A549 (cell line): ENCODE data around the gene UCP1. TPM values are rescaled to one million over a fixed set of nuclear protein-coding genes. Genes with fewer than 3 reads are reported as not detected.

Experiments
- ATAC-seq, 2 experiments: fragments of 200-7000 bp in 1 of 2; fragments of >200 bp in 1 of 2; cut with Nextera tagmentation in 1 of 2; cut with Tn5 transposase in 1 of 2; 3 replicates each; pipeline versions ENCODE4 v1.8.0 to v1.9.1; 2018 to 2020; ENCODE audit warnings: mild to moderate bottlenecking in 1 of 2, moderate library complexity in 1 of 2
- CTCF ChIA-PET: fragments of 300-600 bp; sonication (Branson Sonifier 250); formaldehyde crosslinking; extraction: SDS; loops from one replicate; lab custom pipeline; 2021; ENCODE audit warnings: antibody characterized with exemption, inconsistent platforms; lab: Yijun Ruan, JAX
- POLR2A ChIA-PET: fragments of 350-600 bp; formaldehyde crosslinking; extraction: SDS; loops from one replicate; lab custom pipeline; 2021; ENCODE audit warnings: antibody characterized with exemption, inconsistent platforms; lab: Yijun Ruan, JAX
- DNase-seq, 2 experiments: peaks; one replicate each; pipeline versions ENCODE4 v3.0.0 to v3.0.0-alpha.2; 2011 to 2016; ENCODE audit warnings: low read depth in 1 of 2, low spot score in 1 of 2
- FAIRE-seq: peaks from 2 replicates; lab custom pipeline; 2011; peaks lifted over from hg19 to GRCh38; lab: Jason Lieb, UNC
- H3K27ac ChIP-seq, 2 experiments: fragments of >200 bp; sonication (Bioruptor Twin); formaldehyde crosslinking; 3 replicates each; pipeline ENCODE4 v1.5.1; 2016 to 2017
- H3K4me1 ChIP-seq: fragments of >200 bp; sonication (Bioruptor Twin); formaldehyde crosslinking; 3 replicates; pipeline ENCODE4 v1.6.1; 2016
- H3K4me2 ChIP-seq: fragments of >200 bp; sonication (Bioruptor Twin); formaldehyde crosslinking; 3 replicates; pipeline ENCODE4 v1.6.1; 2016
- H3K4me3 ChIP-seq: fragments of >200 bp; sonication (Bioruptor Twin); formaldehyde crosslinking; 3 replicates; pipeline ENCODE4 v1.5.1; 2016
- H3K9me3 ChIP-seq: fragments of >200 bp; sonication (Bioruptor Twin); formaldehyde crosslinking; 3 replicates; pipeline ENCODE4 v1.6.1; 2016
- CEBPB ChIP-seq, 2 experiments: fragments of >200 bp in 1 of 2; sonication (Bioruptor Twin) in 1 of 2; formaldehyde crosslinking in 1 of 2; IDR thresholded peaks; 2 replicates each; pipeline ENCODE4 v1.6.1; 2012 to 2016
- CHD4 ChIP-seq: fragments of 200-600 bp; sonication (generic); IDR thresholded peaks from 2 replicates; pipeline ENCODE4 v1.6.1; 2016; ENCODE audit warnings: antibody characterized with exemption, mild to moderate bottlenecking, borderline replicate concordance
- CTCF ChIP-seq: fragments of >200 bp; sonication (Bioruptor Twin); formaldehyde crosslinking; IDR thresholded peaks from 3 replicates; pipeline ENCODE4 v1.5.1; 2016
- EHMT2 ChIP-seq: fragments of 200-600 bp; sonication (generic); IDR thresholded peaks from 2 replicates; pipeline ENCODE4 v1.6.1; 2016; ENCODE audit warnings: antibody characterized with exemption, low read depth, mild to moderate bottlenecking, moderate library complexity
- HEYL ChIP-seq: fragments of 250-450 bp; sonication (Bioruptor Pico); IDR thresholded peaks from 2 replicates; pipeline ENCODE4 v1.8.0; 2021; ENCODE audit warnings: mild to moderate bottlenecking, moderate library complexity
- HMGXB4 ChIP-seq: fragments of 250-450 bp; sonication (Bioruptor Pico); IDR thresholded peaks from 2 replicates; pipeline ENCODE4 v1.5.0; 2021; ENCODE audit warnings: mild to moderate bottlenecking, moderate library complexity, borderline replicate concordance
- JUN ChIP-seq, 2 experiments: fragments of >200 bp; sonication (Bioruptor Twin); formaldehyde crosslinking; IDR thresholded peaks; 2 replicates in 1 of 2; 3 replicates in 1 of 2; pipeline ENCODE4 v1.6.1; 2016 to 2017
- JUNB ChIP-seq: fragments of >200 bp; sonication (Bioruptor Twin); formaldehyde crosslinking; IDR thresholded peaks from 2 replicates; pipeline ENCODE4 v1.6.1; 2016
- KDM1A ChIP-seq: fragments of 200-600 bp; sonication (generic); IDR thresholded peaks from 2 replicates; pipeline ENCODE4 v1.6.1; 2016; ENCODE audit warnings: low read depth, mild to moderate bottlenecking
- KDM5A ChIP-seq: fragments of 200-600 bp; sonication (generic); IDR thresholded peaks from 2 replicates; pipeline ENCODE4 v1.6.1; 2016; ENCODE audit warnings: antibody characterized with exemption, mild to moderate bottlenecking
- MAFK ChIP-seq: fragments of 450-650 bp; IDR thresholded peaks from 2 replicates; pipeline ENCODE4 v1.6.1; 2014; ENCODE audit not compliant: partially characterized antibody
- NPAS2 ChIP-seq: fragments of 250-450 bp; sonication (Bioruptor Pico); IDR thresholded peaks from 2 replicates; pipeline ENCODE4 v1.8.0; 2022; ENCODE audit warnings: mild to moderate bottlenecking, moderate library complexity, borderline replicate concordance
- RCOR1 ChIP-seq: fragments of 150-350 bp; IDR thresholded peaks from 2 replicates; pipeline ENCODE4 v1.6.1; 2014; ENCODE audit warnings: antibody characterized with exemption, low read length, low read depth
- RNF2 ChIP-seq: fragments of 200-600 bp; sonication (generic); IDR thresholded peaks from 2 replicates; pipeline ENCODE4 v1.6.1; 2016; ENCODE audit warnings: low read depth, mild to moderate bottlenecking, antibody characterized with exemption, moderate library complexity, borderline replicate concordance
- SMC3 ChIP-seq: fragments of >200 bp; sonication (Bioruptor Twin); formaldehyde crosslinking; IDR thresholded peaks from 3 replicates; pipeline ENCODE4 v1.6.1; 2018; ENCODE audit warnings: inconsistent platforms
- SREBF2 ChIP-seq: fragments of 450-650 bp; IDR thresholded peaks from 2 replicates; pipeline ENCODE4 v1.6.1; 2014; ENCODE audit warnings: mild to moderate bottlenecking, moderate library complexity
- TFCP2L1 ChIP-seq: fragments of 250-450 bp; sonication (Bioruptor Pico); IDR thresholded peaks from 2 replicates; pipeline ENCODE4 v1.5.0; 2021; ENCODE audit warnings: mild to moderate bottlenecking
- USF2 ChIP-seq: fragments of 450-650 bp; IDR thresholded peaks from 2 replicates; pipeline ENCODE4 v1.6.1; 2014; ENCODE audit warnings: antibody characterized with exemption
- WGBS: methylation state at CpG from one replicate; pipeline ENCODE4 v1.1.6; 2017; ENCODE audit errors: missing lambda C conversion rate; 5-methylcytosine and 5-hydroxymethylcytosine counted together
- polyA plus RNA-seq, 4 experiments: library from polyadenylated mRNA; depleted of rRNA in 3 of 4; stranded (reverse); fragments of >200 nt; fragmentation: RNase III in 1 of 4; extraction: RNeasy Plus Mini Kit Qiagen cat#74134 plus additional on column Dnase treatment in 1 of 4; gene quantifications; 2 replicates in 3 of 4; 3 replicates in 1 of 4; pipeline ENCODE4 v1.2.3, GENCODE V29; 2011 to 2017

Gene UCP1
- polyA plus RNA-seq, 2 of the 4 experiments (the other 2 are of a cell fraction), result 0.13 TPM; not detected in 1

GRCh38 chr4:140584439-140584838 is 15.7 kb upstream of the UCP1 start:
- H3K4me1 ChIP-seq, result no peaks in the 10 kb centered on the region
- H3K4me2 ChIP-seq, result no peak overlapping the region
- TF ChIP-seq RNF2 (no peak), JUNB (no peak), USF2 (no peak), SREBF2 (no peak), EHMT2 (no peak), CHD4 (no peak), JUN (IDR thresholded peaks at IDR 0.05) (no peak)
- POLR2A ChIA-PET, result no interaction called here
- no peak overlapping the region for H3K27ac ChIP-seq
- no peak for ATAC-seq
- FAIRE-seq, result no peak
- CTCF ChIA-PET, result interaction anchor here (1.2 kb wide), 1 partner anchor 266 kb away, joined by 3 read pairs; no protein-coding TSS in a partner anchor
- no peak overlapping the region for H3K4me3 ChIP-seq
- no peaks in the 10 kb centered on the region for H3K9me3 ChIP-seq
- WGBS, result 9% methylated on average over 1 of the region's 1 CpG
- no peak for DNase-seq

- FAIRE-seq, result no peak
- POLR2A ChIA-PET, result no interaction called here
- WGBS, result 13% methylated on average over 3 of the region's 3 CpGs
Measured at GRCh38 chr4:140581078-140581477, 12.3 kb upstream of the UCP1 start.

More at GRCh38 chr4:140581078-140581477, 12.3 kb upstream of the UCP1 start:
- no peak overlapping the region for H3K4me3 ChIP-seq
- no peak overlapping the region for H3K27ac ChIP-seq
- H3K4me2 ChIP-seq, result no peak overlapping the region
- TF ChIP-seq EHMT2 (no peak), RCOR1 (no peak), JUNB (no peak), SMC3 (no peak), NPAS2 (CRISPR knock-in tag) (no peak), HEYL (no peak), KDM1A (no peak), KDM5A (no peak), USF2 (no peak), CTCF (no peak), CEBPB (IDR thresholded peaks at IDR 0.05) (no peak), MAFK (no peak), TFCP2L1 (CRISPR knock-in tag) (no peak), HMGXB4 (CRISPR knock-in tag) (no peak)
- TF ChIP-seq, all 56 proteins: peak for 0
- Histone ChIP-seq H3K9me3 (no peaks in the 10 kb centered on the region), H3K4me1 (no peaks in the 10 kb centered on the region)
- CTCF ChIA-PET, result interaction anchor here (1.0 to 1.6 kb wide), 2 partner anchors 14 to 16 kb away, joined by 3 to 4 read pairs; no protein-coding TSS in a partner anchor
- no peak for ATAC-seq
- DNase-seq, result no peak
